Memory B cell (primary cell): ENCODE results near the gene EDARADD.

Experiments used
- ATAC-seq: fragments of 150-1000 bp; cut with Tn5 transposase; 2 replicates; pipeline ENCODE4 v1.10.0; 2021; ENCODE audit warnings: low read depth, mild to moderate bottlenecking, moderate library complexity
- DNase-seq, 2 donors: peaks; one replicate each; pipeline ENCODE4 v3.0.0; 2022; ENCODE audit warnings: low spot score in 2 of 2
- H3K27ac Mint-ChIP-seq: one replicate; pipeline ENCODE4 v1.8.0; 2022; ENCODE audit warnings: mild to moderate bottlenecking, moderate library complexity, mixed read lengths
- H3K27me3 Mint-ChIP-seq: one replicate; pipeline ENCODE4 v1.8.0; 2022; ENCODE audit warnings: mixed read lengths
- H3K36me3 Mint-ChIP-seq: one replicate; pipeline ENCODE4 v1.8.0; 2022; ENCODE audit warnings: mild to moderate bottlenecking, mixed read lengths
- H3K4me1 Mint-ChIP-seq: one replicate; pipeline ENCODE4 v1.8.0; 2022; ENCODE audit warnings: mixed read lengths
- H3K4me3 Mint-ChIP-seq: one replicate; pipeline ENCODE4 v1.8.0; 2022; ENCODE audit warnings: mild to moderate bottlenecking, moderate library complexity, mixed read lengths
- H3K9me3 Mint-ChIP-seq: one replicate; pipeline ENCODE4 v1.8.0; 2022; ENCODE audit warnings: mixed read lengths

Gene EDARADD

GRCh38 chr1:236400061-236400603, 6.0 kb downstream of the EDARADD start:
- Mint-ChIP-seq H3K4me3 (no peak overlapping the region), H3K36me3 (peaks cover 2% of the 10 kb centered on the region), H3K27me3 (peaks cover 21% of the 10 kb centered on the region), H3K27ac (no peak overlapping the region), H3K9me3 (no peaks in the 10 kb centered on the region), H3K4me1 (peaks cover 6% of the 10 kb centered on the region)
- ATAC-seq (no peak), DNase-seq (no peak)

- no peaks in the 10 kb centered on the region for H3K4me1 Mint-ChIP-seq
- H3K4me3 Mint-ChIP-seq, result no peak overlapping the region
- DNase-seq, result no peak
- ATAC-seq, result no peak
- no peaks in the 10 kb centered on the region for H3K9me3 Mint-ChIP-seq
- H3K27ac Mint-ChIP-seq, result no peak overlapping the region
- H3K27me3 Mint-ChIP-seq, result peaks cover 14% of the 10 kb centered on the region
- no peaks in the 10 kb centered on the region for H3K36me3 Mint-ChIP-seq
Observed at GRCh38 chr1:236401698-236402097, 7.6 kb downstream of the EDARADD start.

- no peak overlapping the region for H3K4me3 Mint-ChIP-seq
- ATAC-seq (no peak), DNase-seq (no peak)
- H3K4me1 Mint-ChIP-seq, result no peaks in the 10 kb centered on the region
- H3K9me3 Mint-ChIP-seq, result no peaks in the 10 kb centered on the region
- peaks cover 6% of the 10 kb centered on the region for H3K27me3 Mint-ChIP-seq
- H3K36me3 Mint-ChIP-seq, result no peaks in the 10 kb centered on the region
- H3K27ac Mint-ChIP-seq, result no peak overlapping the region
Observed at GRCh38 chr1:236403905-236404696, 10.0 kb downstream of the EDARADD start.

- H3K4me3 Mint-ChIP-seq, result no peak overlapping the region
- H3K4me1 Mint-ChIP-seq, result no peaks in the 10 kb centered on the region
- ATAC-seq (no peak), DNase-seq (no peak)
- H3K9me3 Mint-ChIP-seq, result no peaks in the 10 kb centered on the region
- peaks cover under 1% of the 10 kb centered on the region for H3K27me3 Mint-ChIP-seq
- no peaks in the 10 kb centered on the region for H3K36me3 Mint-ChIP-seq
- H3K27ac Mint-ChIP-seq, result no peak overlapping the region
Observed at GRCh38 chr1:236407059-236407458, 13.0 kb downstream of the EDARADD start.

- no peaks in the 10 kb centered on the region for H3K36me3 Mint-ChIP-seq
- no peak overlapping the region for H3K4me3 Mint-ChIP-seq
- ATAC-seq (no peak), DNase-seq (no peak)
- no peaks in the 10 kb centered on the region for H3K9me3 Mint-ChIP-seq
- H3K27me3 Mint-ChIP-seq, result peaks cover 7% of the 10 kb centered on the region
- no peak overlapping the region for H3K27ac Mint-ChIP-seq
- H3K4me1 Mint-ChIP-seq, result peaks cover 3% of the 10 kb centered on the region
Observed at GRCh38 chr1:236413688-236414087, 19.6 kb downstream of the EDARADD start.

GRCh38 chr1:236416165-236416564, 22.1 kb downstream of the EDARADD start:
- Mint-ChIP-seq H3K27ac (no peak overlapping the region), H3K27me3 (peaks cover 10% of the 10 kb centered on the region), H3K9me3 (no peaks in the 10 kb centered on the region), H3K36me3 (no peaks in the 10 kb centered on the region), H3K4me3 (no peak overlapping the region), H3K4me1 (peaks cover 3% of the 10 kb centered on the region)
- ATAC-seq (peak; percentile 47), DNase-seq (no peak)

GRCh38 chr1:236417336-236417735, 23.2 kb downstream of the EDARADD start:
- no peaks in the 10 kb centered on the region for H3K9me3 Mint-ChIP-seq
- no peak overlapping the region for H3K4me3 Mint-ChIP-seq
- peaks cover 8% of the 10 kb centered on the region for H3K27me3 Mint-ChIP-seq
- H3K27ac Mint-ChIP-seq, result no peak overlapping the region
- DNase-seq, result no peak
- no peaks in the 10 kb centered on the region for H3K36me3 Mint-ChIP-seq
- no peak for ATAC-seq
- peaks cover 3% of the 10 kb centered on the region for H3K4me1 Mint-ChIP-seq

- Mint-ChIP-seq H3K4me1 (peaks cover 3% of the 10 kb centered on the region), H3K9me3 (no peaks in the 10 kb centered on the region), H3K36me3 (no peaks in the 10 kb centered on the region), H3K27ac (no peak overlapping the region), H3K4me3 (no peak overlapping the region), H3K27me3 (peaks cover 6% of the 10 kb centered on the region)
- DNase-seq (no peak), ATAC-seq (no peak)
Observed at GRCh38 chr1:236419502-236419901, 25.4 kb downstream of the EDARADD start.

GRCh38 chr1:236421022-236421421, 26.9 kb downstream of the EDARADD start:
- H3K36me3 Mint-ChIP-seq, result no peaks in the 10 kb centered on the region
- H3K4me1 Mint-ChIP-seq, result peaks cover 3% of the 10 kb centered on the region
- no peak overlapping the region for H3K27ac Mint-ChIP-seq
- H3K27me3 Mint-ChIP-seq, result peaks cover 3% of the 10 kb centered on the region
- H3K4me3 Mint-ChIP-seq, result no peak overlapping the region
- no peak for ATAC-seq
- no peaks in the 10 kb centered on the region for H3K9me3 Mint-ChIP-seq
- no peak for DNase-seq

GRCh38 chr1:236421850-236422516, 27.9 kb downstream of the EDARADD start:
- H3K36me3 Mint-ChIP-seq, result no peaks in the 10 kb centered on the region
- H3K4me1 Mint-ChIP-seq, result peaks cover 2% of the 10 kb centered on the region
- H3K9me3 Mint-ChIP-seq, result no peaks in the 10 kb centered on the region
- H3K27me3 Mint-ChIP-seq, result peaks cover 6% of the 10 kb centered on the region
- no peak for DNase-seq
- no peak overlapping the region for H3K4me3 Mint-ChIP-seq
- ATAC-seq, result no peak
- H3K27ac Mint-ChIP-seq, result no peak overlapping the region

GRCh38 chr1:236422517-236422876, 28.4 kb downstream of the EDARADD start:
- ATAC-seq, result no peak
- Mint-ChIP-seq H3K27me3 (peaks cover 6% of the 10 kb centered on the region), H3K9me3 (no peaks in the 10 kb centered on the region), H3K27ac (no peak overlapping the region), H3K4me3 (no peak overlapping the region), H3K4me1 (peaks cover 2% of the 10 kb centered on the region), H3K36me3 (no peaks in the 10 kb centered on the region)
- DNase-seq, result no peak

- no peaks in the 10 kb centered on the region for H3K36me3 Mint-ChIP-seq
- DNase-seq (peak; percentile 9 to 25), ATAC-seq (peak; percentile 91)
- H3K4me1 Mint-ChIP-seq, result peaks cover 2% of the 10 kb centered on the region
- no peak overlapping the region for H3K27ac Mint-ChIP-seq
- no peaks in the 10 kb centered on the region for H3K9me3 Mint-ChIP-seq
- peaks cover 7% of the 10 kb centered on the region for H3K27me3 Mint-ChIP-seq
- no peak overlapping the region for H3K4me3 Mint-ChIP-seq
Observed at GRCh38 chr1:236425031-236425663, 31.1 kb downstream of the EDARADD start.

GRCh38 chr1:236426215-236426614, 32.1 kb downstream of the EDARADD start:
- Mint-ChIP-seq H3K27ac (no peak overlapping the region), H3K36me3 (no peaks in the 10 kb centered on the region), H3K4me3 (no peak overlapping the region), H3K9me3 (no peaks in the 10 kb centered on the region), H3K27me3 (peaks cover 4% of the 10 kb centered on the region), H3K4me1 (peaks cover 2% of the 10 kb centered on the region)
- no peak for ATAC-seq
- no peak for DNase-seq

- Mint-ChIP-seq H3K9me3 (no peaks in the 10 kb centered on the region), H3K36me3 (no peaks in the 10 kb centered on the region), H3K27me3 (peaks cover 4% of the 10 kb centered on the region), H3K4me3 (no peak overlapping the region), H3K4me1 (peaks cover 2% of the 10 kb centered on the region), H3K27ac (no peak overlapping the region)
- ATAC-seq (no peak), DNase-seq (no peak)
Observed at GRCh38 chr1:236429715-236430274, 35.7 kb downstream of the EDARADD start.
